NCI-H2107 (cell line): ENCODE measurements around the gene NUP214.
"Not testable (repeated sequence)": the region's sequence is repeated elsewhere in the genome, so short reads cannot be mapped to it uniquely, and the experiment has no call there.

ENCODE experiments used
- DNase-seq: peaks from one replicate; lab custom pipeline; 2025; lab: John Stamatoyannopoulos, UW

NUP214 gene

GRCh38 chr9:131116281-131117120, 8.9 kb upstream of the NUP214 start:
- no peak for DNase-seq

- no peak for DNase-seq
Observed at GRCh38 chr9:131117121-131117761, 8.1 kb upstream of the NUP214 start.

GRCh38 chr9:131117762-131118145, 7.6 kb upstream of the NUP214 start:
- no peak for DNase-seq

- DNase-seq = no peak
Observed at GRCh38 chr9:131119600-131119999, 5.8 kb upstream of the NUP214 start.

GRCh38 chr9:131120620-131121228, 4.7 kb upstream of the NUP214 start:
- no peak for DNase-seq

GRCh38 chr9:131121346-131121745, 4.0 kb upstream of the NUP214 start:
- DNase-seq = no peak

- no peak for DNase-seq
Observed at GRCh38 chr9:131122158-131122557, 3.2 kb upstream of the NUP214 start.

- DNase-seq = no peak
Observed at GRCh38 chr9:131125038-131125287, 423 bp upstream of the NUP214 start.

- no peak for DNase-seq
Observed at GRCh38 chr9:131126059-131126426, 657 bp downstream of the NUP214 start.

- DNase-seq = no peak
Observed at GRCh38 chr9:131129183-131129582, 3.8 kb downstream of the NUP214 start.

- peak; percentile 7 for DNase-seq
Observed at GRCh38 chr9:131138676-131139075, 13.3 kb downstream of the NUP214 start.

- no peak for DNase-seq
Observed at GRCh38 chr9:131140112-131140511, 14.7 kb downstream of the NUP214 start.

GRCh38 chr9:131140550-131140949, 15.2 kb downstream of the NUP214 start:
- DNase-seq = no peak

- no peak for DNase-seq
Observed at GRCh38 chr9:131142160-131142559, 16.8 kb downstream of the NUP214 start.

GRCh38 chr9:131144201-131144600, 18.8 kb downstream of the NUP214 start:
- no peak for DNase-seq

GRCh38 chr9:131145245-131145644, 19.9 kb downstream of the NUP214 start:
- no peak for DNase-seq

- no peak for DNase-seq
Observed at GRCh38 chr9:131146186-131146585, 20.8 kb downstream of the NUP214 start.

GRCh38 chr9:131148276-131148675, 22.9 kb downstream of the NUP214 start:
- DNase-seq = no peak

- DNase-seq = no peak
Observed at GRCh38 chr9:131148966-131149687, 23.7 kb downstream of the NUP214 start.

GRCh38 chr9:131149688-131150053, 24.3 kb downstream of the NUP214 start:
- no peak for DNase-seq

- no peak for DNase-seq
Observed at GRCh38 chr9:131153595-131153994, 28.2 kb downstream of the NUP214 start.

GRCh38 chr9:131158673-131159072, 33.3 kb downstream of the NUP214 start:
- DNase-seq = not testable (repeated sequence)
